Inflammatory macrophage treated with lipopolysaccharide for 1 hour (primary cell): ENCODE measurements around the gene LCN10.
"Not testable (repeated sequence)": the region's sequence is repeated elsewhere in the genome, so short reads cannot be mapped to it uniquely, and the experiment has no call there.

Experiments used
- DNase-seq, 2 donors: peaks; one replicate each; pipeline ENCODE4 v3.0.0-alpha.2; 2020 to 2022

The LCN10 gene

DNA sequence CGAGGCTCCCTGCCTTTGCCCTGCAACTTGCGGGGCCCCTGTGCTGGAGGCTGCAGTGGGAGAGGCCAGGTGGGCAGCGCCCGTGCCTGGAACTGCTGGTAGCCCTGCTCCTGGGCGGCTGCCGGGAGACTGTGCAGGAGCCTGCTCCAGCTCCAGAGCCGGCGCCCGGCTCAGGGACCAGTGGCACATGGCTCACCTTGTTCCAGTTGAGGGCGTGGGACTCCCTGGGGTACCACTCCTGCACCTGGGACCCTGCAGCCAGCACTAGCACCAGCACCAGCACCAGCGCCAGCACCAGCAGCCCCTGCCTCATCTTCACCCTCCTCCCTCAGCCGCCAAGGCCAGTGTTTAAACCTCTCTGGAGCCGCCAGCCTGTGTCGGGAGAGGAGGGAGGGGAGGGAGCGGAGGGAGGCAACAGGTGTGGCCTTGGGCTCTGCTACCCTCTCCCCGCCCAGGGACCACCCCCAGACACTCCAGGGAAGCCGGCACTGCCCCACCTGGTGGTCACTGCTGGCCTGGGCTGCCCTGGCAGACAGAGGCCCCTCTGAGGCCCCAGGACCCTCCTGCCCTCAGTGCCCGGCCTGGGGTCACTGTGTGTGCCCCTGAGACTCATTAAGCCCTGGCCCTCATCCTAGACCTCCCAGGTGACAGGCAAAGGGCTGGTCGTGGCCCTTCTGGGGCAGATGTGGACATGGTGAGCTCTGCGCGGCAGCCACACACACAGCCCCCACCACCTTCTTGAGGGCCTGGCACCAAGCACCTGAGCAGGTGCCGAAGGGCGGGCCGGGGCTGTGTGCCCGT, at the start of gene LCN10:
Gene LCN10, minus strand, starts transcription at position 350 of the 801 bp plus-strand sequence. Its CDS starts 37 bp downstream, at position 313.
- no peak for DNase-seq

DNA sequence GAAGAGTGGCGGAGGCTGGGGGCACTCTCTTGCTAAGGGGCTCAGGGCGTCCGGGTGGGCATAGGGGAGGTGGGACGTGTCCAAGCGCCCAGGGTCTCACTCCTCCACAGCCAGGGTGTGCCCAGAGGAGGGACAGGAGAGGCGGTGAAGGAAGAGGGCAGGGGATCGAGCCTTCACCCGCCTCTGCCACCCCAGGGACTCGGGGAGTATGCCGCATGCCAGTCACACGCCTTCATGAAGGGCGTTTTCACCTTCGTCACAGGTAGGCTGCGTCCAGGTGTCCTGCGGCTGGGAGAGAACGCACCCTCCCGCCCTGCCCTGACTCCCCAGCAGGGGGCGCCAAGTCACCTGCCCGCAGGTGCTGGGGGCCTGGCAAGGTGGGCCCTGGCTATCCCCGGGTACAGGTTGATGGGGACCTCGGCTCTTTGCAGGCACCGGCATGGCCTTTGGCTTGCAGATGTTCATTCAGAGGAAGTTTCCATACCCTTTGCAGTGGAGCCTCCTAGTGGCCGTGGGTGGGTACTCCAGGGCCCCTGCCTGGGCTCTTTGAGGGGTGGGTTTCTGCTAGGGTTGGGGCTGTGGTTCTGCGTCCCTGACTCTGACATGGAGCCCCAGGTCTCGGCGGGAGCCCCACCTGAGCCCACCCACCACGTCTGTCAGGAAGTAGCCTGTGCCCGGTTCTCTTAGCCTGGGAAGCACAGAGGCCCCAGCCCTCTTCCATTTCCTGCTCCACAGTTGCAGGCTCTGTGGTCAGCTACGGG, 49.0 kb upstream of the LCN10 start:
- peak in 1 of 2 donors; percentile 60 for DNase-seq

DNA sequence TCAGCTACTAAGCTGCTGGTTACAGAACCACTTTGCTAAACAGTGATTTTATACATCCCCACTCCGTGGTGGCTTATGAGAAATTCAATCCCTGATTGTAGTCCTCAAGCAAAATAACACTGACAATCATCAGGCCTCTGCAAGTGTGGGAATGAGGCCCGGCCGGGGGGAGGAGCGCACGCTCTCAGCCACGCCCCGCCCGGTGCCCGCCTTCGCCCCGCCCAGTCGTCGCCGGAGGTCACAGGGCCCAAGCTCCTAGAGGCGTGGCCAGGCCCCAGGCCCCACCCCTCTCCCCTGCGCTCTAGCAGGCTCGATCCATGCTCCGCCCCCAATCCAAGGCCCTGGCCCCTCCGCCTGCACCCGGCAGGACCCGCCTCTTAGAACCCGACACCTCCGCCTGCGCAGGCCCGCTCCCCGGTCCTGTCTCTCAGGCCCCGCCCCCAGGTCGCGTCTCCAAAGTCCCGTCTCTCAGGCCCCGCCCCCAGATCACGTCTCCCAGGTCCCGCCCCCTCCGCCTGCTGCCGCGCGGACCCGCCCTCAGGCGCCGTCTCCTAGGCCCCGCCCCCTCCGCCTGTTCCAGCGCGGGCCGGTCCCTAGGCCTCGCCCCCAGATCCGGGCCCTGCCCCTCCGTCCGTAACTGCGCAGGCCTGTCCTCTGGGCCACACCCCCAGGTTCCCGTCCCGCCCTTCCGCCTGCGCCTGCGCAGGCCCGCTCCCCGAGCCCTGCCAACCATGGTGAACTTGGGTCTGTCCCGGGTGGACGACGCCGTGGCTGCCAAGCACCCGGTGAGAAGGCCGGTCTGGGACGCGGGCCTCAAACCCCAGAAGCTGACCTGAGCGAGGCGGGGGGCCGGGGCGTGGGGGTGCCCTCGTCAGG, 48.1 kb upstream of the LCN10 start, which contains the start of gene TMEM141:
Gene TMEM141, plus strand, starts transcription at position 705 of the 876 bp plus-strand sequence. Its CDS starts 27 bp downstream, at position 732.
- DNase-seq = peak; percentile 99

DNA sequence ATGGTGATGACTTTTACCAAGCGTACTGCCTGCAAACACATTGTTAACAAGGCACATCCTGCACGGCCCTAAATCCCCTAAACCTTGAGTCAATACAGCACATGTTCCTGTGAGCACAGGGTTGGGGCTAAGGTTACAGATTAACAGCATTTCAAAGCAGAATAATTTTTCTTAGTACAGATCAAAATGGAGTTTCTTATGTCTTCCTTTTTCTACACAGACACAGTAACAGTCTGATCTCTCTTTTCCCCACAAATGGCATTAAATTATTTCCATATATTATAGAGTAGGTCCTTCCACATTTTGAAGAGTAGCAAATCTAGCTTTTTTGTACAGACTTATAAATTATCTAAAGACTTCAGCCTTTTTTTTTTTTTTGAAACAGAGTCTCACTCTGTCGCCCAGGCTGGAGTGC, 46.8 kb upstream of the LCN10 start:
- DNase-seq = no peak

DNA sequence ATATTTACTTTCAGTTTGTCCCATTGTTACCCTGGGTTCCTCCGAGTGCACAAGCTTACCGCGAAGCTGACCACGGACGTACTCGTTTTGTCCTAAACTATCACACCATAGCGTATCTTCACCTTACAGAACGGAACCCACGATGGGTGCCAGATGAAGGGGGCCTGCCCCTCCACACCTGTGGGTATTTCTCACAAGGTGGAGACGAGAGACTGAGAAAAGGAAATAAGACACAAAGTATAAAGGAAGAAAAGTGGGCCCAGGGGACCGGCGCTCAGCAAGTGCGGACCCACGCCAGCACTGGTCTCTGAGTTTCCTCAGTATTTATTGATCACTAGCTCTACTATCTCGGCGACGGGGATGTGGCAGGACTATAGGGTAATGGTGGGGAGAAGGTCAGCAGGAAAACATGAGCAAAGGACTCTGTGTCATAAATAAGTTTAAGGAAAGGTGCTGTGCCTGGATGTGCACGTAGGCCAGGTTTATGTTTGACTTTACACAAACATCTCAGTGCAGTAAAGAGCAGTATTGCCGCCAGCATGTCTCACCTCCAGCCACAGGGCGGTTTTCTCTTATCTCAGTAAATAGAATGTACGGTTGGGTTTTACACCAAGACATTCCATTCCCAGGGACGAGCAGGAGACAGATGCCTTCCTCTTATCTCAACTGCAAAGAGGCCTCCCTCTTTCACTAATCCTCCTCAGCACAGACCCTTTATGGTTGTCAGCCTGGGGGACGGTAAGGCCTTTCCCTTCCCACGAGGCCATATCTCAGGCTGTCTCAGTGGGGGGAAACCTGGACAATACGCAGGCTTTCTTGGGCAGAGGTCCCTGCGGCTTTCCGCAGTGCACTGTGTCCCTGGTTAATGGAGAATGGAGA, 46.1 kb upstream of the LCN10 start:
- not testable (repeated sequence) for DNase-seq

DNA sequence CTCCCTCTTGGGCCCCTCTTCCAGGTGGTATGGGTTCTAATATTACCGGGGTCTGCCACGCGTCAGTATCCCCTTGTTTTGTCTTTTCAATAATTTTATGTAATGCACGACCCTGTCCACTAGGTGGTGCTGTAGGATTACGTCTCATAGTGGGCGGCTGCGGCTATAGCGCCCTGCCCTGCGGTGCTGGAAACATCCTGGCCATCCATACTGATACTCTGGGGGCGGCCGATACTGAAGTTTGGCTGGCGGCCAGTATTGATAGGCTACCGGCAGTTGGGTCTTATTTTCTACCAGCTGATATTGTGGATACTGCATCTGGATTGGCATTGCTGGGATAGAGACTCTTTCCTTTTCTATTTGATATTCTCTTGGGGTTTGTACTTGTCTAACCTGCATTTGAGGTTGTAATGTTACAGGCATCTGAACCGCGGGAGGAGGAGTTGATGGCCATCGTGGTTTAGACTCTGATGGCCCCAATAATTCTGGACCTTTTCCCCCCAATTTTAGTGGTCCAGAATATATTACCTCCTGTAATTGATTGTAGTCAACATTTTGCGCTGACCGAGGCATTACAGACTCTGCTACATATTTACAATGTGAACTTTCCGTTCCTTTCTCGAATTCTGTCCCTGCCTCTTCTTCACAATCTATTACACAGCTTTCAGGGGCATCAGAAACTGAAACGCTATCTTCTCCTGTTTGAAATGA, 45.1 kb upstream of the LCN10 start:
- DNase-seq = peak in 1 of 2 donors; percentile 89

DNA sequence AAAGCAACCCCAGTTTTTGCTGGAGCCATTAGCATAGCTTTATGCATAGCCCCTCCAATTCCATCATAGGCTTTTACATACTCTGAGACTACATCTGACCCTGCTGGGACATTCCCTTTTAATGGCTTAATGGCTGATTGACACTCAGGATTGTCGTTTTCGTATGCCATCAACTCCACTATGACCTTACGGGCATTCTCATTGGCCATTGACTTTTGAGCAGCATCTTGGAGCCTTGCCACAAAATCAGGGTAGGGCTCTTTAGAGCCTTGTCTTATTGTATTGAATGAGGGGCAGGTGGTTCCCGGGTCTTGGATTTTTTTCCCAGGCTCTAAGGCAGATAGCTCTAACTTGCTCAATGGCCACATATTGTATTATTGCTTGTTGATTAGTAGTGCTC, 44.2 kb upstream of the LCN10 start:
- DNase-seq = not testable (repeated sequence)

DNA sequence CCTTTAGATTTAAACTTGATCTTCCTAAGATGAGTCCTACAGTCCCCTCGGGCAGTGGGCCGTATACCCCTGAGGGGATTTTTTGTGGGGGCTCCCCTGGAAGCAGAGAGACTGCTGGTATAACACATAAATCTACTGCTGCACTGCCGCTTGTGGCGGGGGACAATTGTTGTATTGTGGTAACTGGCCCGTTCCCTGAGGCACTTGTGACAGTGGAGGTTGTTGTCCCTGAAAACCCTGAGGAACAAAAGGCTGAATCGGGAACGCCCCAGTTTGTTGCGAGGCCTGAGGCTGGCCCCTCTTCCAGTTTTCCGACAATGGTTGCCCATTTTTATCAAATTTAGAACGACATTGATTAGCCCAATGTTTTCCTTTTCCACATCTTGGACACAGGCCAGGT, 43.7 kb upstream of the LCN10 start:
- no peak for DNase-seq

DNA sequence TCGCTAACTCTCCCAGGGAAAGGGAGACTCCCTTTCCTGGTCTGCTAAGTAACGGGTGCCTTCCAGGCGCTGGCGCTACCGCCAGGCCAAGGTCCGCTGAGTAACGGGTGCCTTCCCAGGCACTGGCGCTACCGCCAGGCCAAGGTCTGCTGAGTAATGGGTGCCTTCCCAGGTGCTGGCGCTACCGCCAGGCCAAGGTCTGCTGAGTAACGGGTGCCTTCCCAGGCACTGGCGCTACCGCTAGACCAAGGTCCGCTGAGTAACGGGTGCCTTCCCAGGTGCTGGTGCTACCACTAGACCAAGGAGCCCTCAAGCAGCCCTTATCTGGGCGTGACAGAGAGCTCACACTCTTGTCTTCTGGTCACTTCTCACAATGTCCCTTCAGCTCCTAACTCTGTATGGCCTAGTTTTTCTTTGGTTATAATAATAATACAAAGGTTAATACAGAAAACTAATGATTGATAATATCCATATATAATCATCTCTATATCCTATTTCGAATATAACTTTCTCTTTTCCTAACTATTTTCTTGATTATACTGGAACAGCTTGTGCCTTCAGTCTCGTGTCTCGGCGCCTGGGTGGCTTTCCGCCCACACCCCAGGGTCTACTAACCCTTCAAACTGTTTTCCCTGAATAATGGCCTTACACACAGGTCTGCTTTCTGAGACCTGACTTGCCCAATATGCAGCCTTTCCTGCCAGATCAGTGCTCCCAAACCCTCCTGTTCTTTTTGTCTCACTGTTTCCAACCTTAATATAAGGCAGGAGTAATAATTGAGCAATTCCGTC, 43.0 kb upstream of the LCN10 start:
- not testable (repeated sequence) for DNase-seq

DNA sequence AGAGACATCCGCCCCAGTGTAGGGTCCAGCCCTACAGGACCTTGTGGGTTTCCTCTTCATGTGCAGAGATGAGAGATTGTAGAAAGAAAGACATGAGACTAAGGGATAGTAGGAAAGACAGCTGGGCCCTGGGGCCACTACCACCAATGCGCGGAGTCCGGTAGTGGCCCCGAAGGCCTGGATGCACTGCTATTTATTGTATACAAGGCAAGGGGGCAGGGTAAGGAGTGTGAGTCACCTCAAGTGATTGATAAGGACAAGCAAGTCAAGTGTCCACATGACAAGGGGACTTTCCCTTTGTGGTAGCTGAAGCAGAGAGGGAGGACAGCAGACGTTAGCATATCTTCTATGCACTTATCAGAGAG, 42.2 kb upstream of the LCN10 start:
- DNase-seq = no peak

DNA sequence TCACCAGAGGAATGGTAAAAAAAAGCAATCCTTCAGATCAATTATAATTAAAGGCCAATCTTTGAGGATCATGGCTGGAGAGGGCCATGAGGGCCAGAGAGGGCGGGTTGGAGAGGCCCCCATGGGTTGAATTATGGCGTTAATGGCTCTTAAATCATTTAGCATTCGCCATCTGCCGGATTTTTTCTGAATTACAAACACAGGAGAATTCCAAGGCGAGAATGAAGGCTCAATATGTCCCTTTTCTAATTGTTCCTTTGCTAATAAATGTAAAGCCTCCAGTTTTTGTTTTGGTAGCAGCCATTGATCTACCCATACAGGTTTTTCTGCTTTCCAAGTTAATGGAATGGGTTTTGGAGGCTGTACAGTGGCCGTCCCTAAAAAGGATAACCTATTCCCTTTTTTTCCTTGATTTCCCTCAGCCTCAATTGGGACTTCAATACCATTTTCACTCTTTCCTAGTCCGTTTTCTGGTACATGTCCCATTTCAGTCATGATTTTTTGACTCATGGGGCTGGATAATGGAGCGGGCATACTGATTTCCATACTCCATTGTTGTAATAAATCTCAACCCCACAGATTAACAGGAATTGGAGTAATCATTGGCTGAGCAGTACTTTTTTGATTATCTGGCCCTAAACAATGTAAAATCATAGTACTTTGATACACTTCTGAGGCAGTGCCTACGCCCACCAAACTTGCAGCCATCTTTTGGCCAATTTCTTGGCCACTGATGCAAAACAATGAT, 41.7 kb upstream of the LCN10 start:
- DNase-seq = peak in 1 of 2 donors; percentile 61

DNA sequence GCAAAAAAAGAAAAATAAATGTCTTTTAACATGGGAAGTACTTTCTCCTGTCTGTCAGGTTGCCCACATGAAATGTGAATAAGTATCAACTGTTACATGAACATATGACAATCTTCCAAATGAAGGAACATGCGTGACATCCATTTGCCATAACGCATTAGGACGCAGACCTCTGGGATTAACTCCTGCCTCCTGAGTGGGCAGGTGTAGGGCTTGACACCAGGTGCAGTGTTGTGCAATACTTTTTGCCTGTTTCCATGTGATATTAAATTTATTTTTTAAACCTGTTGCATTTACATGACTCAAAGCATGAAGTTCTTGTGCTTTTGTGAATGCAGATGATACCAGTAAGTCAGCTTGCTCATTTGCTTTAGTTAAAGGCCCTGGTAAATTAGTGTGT, 39.7 kb upstream of the LCN10 start:
- no peak for DNase-seq

DNA sequence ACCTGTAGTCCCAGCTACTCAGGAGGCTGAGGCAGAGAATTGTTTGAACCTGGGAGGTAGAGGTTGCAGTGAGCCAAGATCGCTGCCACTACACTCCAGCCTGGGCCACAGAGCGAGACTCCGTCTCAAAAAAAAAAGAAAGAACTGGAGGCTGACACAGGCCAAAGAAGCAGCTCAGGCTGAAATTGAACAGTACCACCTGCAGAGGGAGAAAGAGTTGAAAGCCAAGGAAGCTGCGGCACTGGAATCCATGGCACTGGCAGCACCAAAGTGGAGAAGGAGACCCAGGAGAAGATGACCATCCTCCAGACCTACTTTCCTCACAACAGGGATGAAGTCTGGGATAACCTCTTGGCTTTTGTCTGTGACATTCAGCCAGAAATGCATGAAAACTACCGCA, 37.1 kb upstream of the LCN10 start:
- DNase-seq = no peak

DNA sequence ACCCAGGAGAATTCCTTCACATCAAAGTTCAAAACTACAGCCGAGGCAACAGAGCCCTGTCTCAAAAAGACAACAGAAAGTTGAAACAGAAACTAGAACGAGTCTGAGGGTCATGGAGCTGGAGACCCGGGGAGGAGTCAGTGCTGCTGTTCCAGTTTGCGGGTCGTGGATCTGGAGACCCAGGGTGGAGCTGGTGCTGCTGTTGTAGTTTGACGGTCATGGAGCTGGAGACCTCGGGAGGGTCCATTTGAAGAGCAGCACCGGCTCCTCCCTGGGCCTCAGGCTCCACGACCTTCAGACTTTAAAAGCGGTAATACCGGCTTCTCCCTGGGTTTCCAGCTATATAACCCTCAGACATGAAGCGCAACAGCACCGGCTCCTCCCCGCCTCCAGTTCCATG, 34.6 kb upstream of the LCN10 start:
- DNase-seq = no peak

DNA sequence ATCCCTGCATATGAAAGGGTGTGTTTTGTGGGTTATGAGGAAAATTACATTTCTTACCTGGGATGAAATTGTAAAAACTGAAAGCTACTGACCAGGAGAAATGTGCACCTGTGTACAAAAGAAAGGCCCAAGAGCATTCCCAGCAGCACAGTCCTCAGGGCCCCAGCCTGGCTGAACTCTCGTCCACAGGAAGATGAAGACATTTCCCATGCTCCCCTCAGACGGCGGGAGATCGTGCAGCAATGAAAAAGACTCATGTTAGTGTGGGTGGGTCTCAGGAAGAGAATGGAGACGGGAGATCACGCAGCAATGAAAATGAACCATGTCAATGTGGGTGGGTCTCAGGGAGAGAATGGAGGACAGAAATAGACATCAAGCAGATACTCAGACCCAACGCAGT, 34.2 kb upstream of the LCN10 start:
- DNase-seq = no peak

DNA sequence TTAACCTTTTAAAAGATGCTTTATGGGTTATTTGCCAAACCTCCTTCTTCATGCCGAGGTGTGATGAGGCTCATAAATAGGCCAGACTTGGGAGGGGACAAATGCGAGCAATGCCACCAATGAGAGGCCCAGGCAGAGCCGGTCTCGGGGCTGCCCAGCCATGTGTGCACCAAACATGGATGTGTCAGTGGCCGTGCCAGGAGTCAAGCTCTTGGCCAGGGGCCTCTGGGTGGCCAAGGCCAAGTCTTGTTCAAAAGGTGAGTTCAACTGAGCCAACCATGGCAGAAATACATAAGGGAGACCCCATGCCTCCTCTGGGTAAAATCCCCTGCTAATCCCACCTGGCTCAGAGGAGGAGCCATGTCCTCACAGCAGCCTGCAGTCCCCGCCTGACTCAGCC, 32.5 kb upstream of the LCN10 start:
- DNase-seq = no peak

DNA sequence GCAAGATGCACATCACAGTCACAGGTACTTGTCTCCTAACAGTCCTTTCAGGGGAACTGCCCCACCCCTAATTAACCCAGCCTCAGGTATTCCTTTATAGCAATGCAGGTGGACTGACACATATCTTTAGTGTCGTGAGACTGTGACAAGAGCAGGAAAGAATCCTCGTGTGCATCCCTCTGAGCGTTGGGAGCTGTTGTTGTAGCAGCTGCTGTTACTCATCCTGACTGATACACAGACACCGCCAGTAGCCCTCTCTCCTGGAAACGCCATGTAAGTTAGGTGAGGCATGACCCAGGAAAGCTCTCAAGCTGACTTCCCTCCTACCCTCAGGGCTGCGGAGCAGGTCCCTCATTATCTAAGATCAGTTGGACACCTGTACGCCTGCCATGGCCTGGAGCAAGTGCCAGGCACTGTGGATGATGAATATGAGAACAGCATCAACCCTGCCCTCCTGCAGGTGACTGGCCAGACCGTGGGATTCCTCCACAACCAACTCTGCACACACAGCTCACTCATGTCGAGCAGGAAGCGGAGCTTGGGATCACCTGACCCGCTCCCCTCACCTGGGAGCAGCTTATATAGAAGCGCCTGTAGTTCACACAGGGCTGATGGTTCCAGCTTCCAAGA, 31.8 kb upstream of the LCN10 start:
- DNase-seq = no peak

DNA sequence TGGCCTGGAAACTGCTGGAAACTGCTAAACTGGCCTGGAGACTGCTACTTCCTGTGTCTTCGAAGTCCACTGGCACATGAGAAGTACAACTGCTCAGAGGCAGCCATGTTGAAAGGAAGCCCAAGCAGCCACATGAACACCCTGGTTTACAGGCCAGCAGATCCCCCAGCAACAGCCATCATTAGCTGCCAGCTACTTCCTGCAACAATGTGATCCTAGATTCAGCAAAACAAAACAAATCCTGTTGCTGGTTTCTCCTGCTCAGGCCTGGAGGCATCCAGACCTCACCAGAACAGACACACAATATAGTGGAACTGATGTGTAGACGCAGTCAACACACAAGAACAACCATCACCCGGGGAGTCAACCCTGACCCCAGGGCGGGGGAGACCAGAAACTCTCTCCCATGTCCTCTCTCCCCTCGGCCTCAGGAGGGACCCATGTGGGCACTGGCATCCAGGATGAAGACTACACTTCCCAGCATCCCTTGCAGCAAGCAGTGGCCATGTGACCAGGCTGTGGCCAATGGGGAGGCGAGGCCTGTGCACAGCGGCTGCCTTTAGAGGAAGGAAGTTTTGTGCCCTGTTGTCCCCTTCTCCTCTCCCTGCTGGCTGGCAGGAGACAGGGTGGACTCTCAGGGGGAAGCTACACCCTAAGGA, 30.8 kb upstream of the LCN10 start:
- peak; percentile 16 to 41 for DNase-seq
